ENCODE results near the gene SFRP5.

The SFRP5 gene

GRCh38 chr10:97740613-97741012, 31.2 kb downstream of the SFRP5 start:
- Mint-ChIP-seq H3K36me3 (peaks cover 19% of the 10 kb centered on the region), H3K9me3 (ENCODE audit: low read depth) (no peaks in the 10 kb centered on the region), H3K4me1 (ENCODE audit: low read depth) (peaks cover 61% of the 10 kb centered on the region), H3K4me3 (no peak overlapping the region), H3K27me3 (no peaks in the 10 kb centered on the region), H3K27ac (no peak overlapping the region)

GRCh38 chr10:97738616-97739015, 33.2 kb downstream of the SFRP5 start:
- H3K4me1 Mint-ChIP-seq (ENCODE audit: low read depth): peaks cover 55% of the 10 kb centered on the region
- H3K9me3 Mint-ChIP-seq (ENCODE audit: low read depth): no peaks in the 10 kb centered on the region
- peak overlapping the region; percentile 97 for H3K4me3 Mint-ChIP-seq
- no peak overlapping the region for H3K27ac Mint-ChIP-seq
- peaks cover 14% of the 10 kb centered on the region for H3K36me3 Mint-ChIP-seq
- H3K27me3 Mint-ChIP-seq: no peaks in the 10 kb centered on the region

GRCh38 chr10:97737770-97738265, 34.0 kb downstream of the SFRP5 start:
- peaks cover 11% of the 10 kb centered on the region for H3K36me3 Mint-ChIP-seq
- peak overlapping the region; percentile 97 for H3K4me3 Mint-ChIP-seq
- H3K27ac Mint-ChIP-seq: peak overlapping the region; percentile 95
- no peaks in the 10 kb centered on the region for H3K27me3 Mint-ChIP-seq
- H3K9me3 Mint-ChIP-seq (ENCODE audit: low read depth): no peaks in the 10 kb centered on the region
- peaks cover 50% of the 10 kb centered on the region for H3K4me1 Mint-ChIP-seq (ENCODE audit: low read depth)

GRCh38 chr10:97736902-97737769, 34.7 kb downstream of the SFRP5 start, which contains the start of gene ZFYVE27:
TSS of gene ZFYVE27 (plus strand) at chr10:97737128. CDS start at chr10:97738478, 1,350 bp downstream.
- no peaks in the 10 kb centered on the region for H3K27me3 Mint-ChIP-seq
- H3K4me1 Mint-ChIP-seq (ENCODE audit: low read depth): peaks cover 49% of the 10 kb centered on the region
- H3K9me3 Mint-ChIP-seq (ENCODE audit: low read depth): no peaks in the 10 kb centered on the region
- H3K36me3 Mint-ChIP-seq: peaks cover 11% of the 10 kb centered on the region
- peak within 1 kb of the TSS; percentile 97 for H3K4me3 Mint-ChIP-seq
- peak within 1 kb of the TSS; percentile 95 for H3K27ac Mint-ChIP-seq

GRCh38 chr10:97736403-97736901, 35.3 kb downstream of the SFRP5 start:
- peaks cover 2% of the 10 kb centered on the region for H3K27me3 Mint-ChIP-seq
- H3K4me1 Mint-ChIP-seq (ENCODE audit: low read depth): peaks cover 44% of the 10 kb centered on the region
- peak overlapping the region; percentile 97 for H3K4me3 Mint-ChIP-seq
- H3K36me3 Mint-ChIP-seq: peaks cover 11% of the 10 kb centered on the region
- no peaks in the 10 kb centered on the region for H3K9me3 Mint-ChIP-seq (ENCODE audit: low read depth)
- peak overlapping the region; percentile 95 for H3K27ac Mint-ChIP-seq

GRCh38 chr10:97734021-97734420, 37.8 kb downstream of the SFRP5 start:
- no peak overlapping the region for H3K27ac Mint-ChIP-seq
- peaks cover 4% of the 10 kb centered on the region for H3K27me3 Mint-ChIP-seq
- H3K4me1 Mint-ChIP-seq (ENCODE audit: low read depth): peaks cover 23% of the 10 kb centered on the region
- H3K4me3 Mint-ChIP-seq: no peak overlapping the region
- H3K36me3 Mint-ChIP-seq: peaks cover 5% of the 10 kb centered on the region
- no peaks in the 10 kb centered on the region for H3K9me3 Mint-ChIP-seq (ENCODE audit: low read depth)

- H3K4me3 Mint-ChIP-seq: no peak overlapping the region
- no peak overlapping the region for H3K27ac Mint-ChIP-seq
- H3K36me3 Mint-ChIP-seq: peaks cover 5% of the 10 kb centered on the region
- peaks cover 5% of the 10 kb centered on the region for H3K27me3 Mint-ChIP-seq
- peaks cover 18% of the 10 kb centered on the region for H3K4me1 Mint-ChIP-seq (ENCODE audit: low read depth)
- no peaks in the 10 kb centered on the region for H3K9me3 Mint-ChIP-seq (ENCODE audit: low read depth)
These were observed 38.5 kb downstream of the SFRP5 start for GRCh38 chr10:97733256-97733655.

GRCh38 chr10:97732052-97732359, 39.8 kb downstream of the SFRP5 start:
- Mint-ChIP-seq H3K4me1 (ENCODE audit: low read depth) (peaks cover 10% of the 10 kb centered on the region), H3K36me3 (no peaks in the 10 kb centered on the region), H3K27me3 (peaks cover 5% of the 10 kb centered on the region), H3K4me3 (no peak overlapping the region), H3K9me3 (ENCODE audit: low read depth) (no peaks in the 10 kb centered on the region), H3K27ac (no peak overlapping the region)

GRCh38 chr10:97731346-97732051, 40.3 kb downstream of the SFRP5 start:
- Mint-ChIP-seq H3K9me3 (ENCODE audit: low read depth) (no peaks in the 10 kb centered on the region), H3K36me3 (no peaks in the 10 kb centered on the region), H3K4me1 (ENCODE audit: low read depth) (peaks cover 5% of the 10 kb centered on the region), H3K27me3 (peaks cover 5% of the 10 kb centered on the region), H3K27ac (no peak overlapping the region), H3K4me3 (no peak overlapping the region)

- peaks cover 6% of the 10 kb centered on the region for H3K27me3 Mint-ChIP-seq
- no peaks in the 10 kb centered on the region for H3K4me1 Mint-ChIP-seq (ENCODE audit: low read depth)
- no peaks in the 10 kb centered on the region for H3K36me3 Mint-ChIP-seq
- H3K27ac Mint-ChIP-seq: no peak overlapping the region
- no peak overlapping the region for H3K4me3 Mint-ChIP-seq
- no peaks in the 10 kb centered on the region for H3K9me3 Mint-ChIP-seq (ENCODE audit: low read depth)
These were observed 42.8 kb downstream of the SFRP5 start for GRCh38 chr10:97729014-97729413.

GRCh38 chr10:97726636-97727178, 45.1 kb downstream of the SFRP5 start:
- Mint-ChIP-seq H3K27me3 (peaks cover 5% of the 10 kb centered on the region), H3K27ac (no peak overlapping the region), H3K4me1 (ENCODE audit: low read depth) (no peaks in the 10 kb centered on the region), H3K36me3 (no peaks in the 10 kb centered on the region), H3K4me3 (no peak overlapping the region), H3K9me3 (ENCODE audit: low read depth) (no peaks in the 10 kb centered on the region)

GRCh38 chr10:97724341-97724941, 47.4 kb downstream of the SFRP5 start:
- H3K36me3 Mint-ChIP-seq: no peaks in the 10 kb centered on the region
- H3K27me3 Mint-ChIP-seq: peaks cover 5% of the 10 kb centered on the region
- no peaks in the 10 kb centered on the region for H3K4me1 Mint-ChIP-seq (ENCODE audit: low read depth)
- H3K4me3 Mint-ChIP-seq: no peak overlapping the region
- H3K9me3 Mint-ChIP-seq (ENCODE audit: low read depth): no peaks in the 10 kb centered on the region
- no peak overlapping the region for H3K27ac Mint-ChIP-seq

GRCh38 chr10:97723001-97723400, 48.8 kb downstream of the SFRP5 start:
- Mint-ChIP-seq H3K4me3 (no peak overlapping the region), H3K9me3 (ENCODE audit: low read depth) (no peaks in the 10 kb centered on the region), H3K36me3 (no peaks in the 10 kb centered on the region), H3K27ac (no peak overlapping the region), H3K4me1 (ENCODE audit: low read depth) (no peaks in the 10 kb centered on the region), H3K27me3 (peaks cover 2% of the 10 kb centered on the region)

- Mint-ChIP-seq H3K4me3 (no peak overlapping the region), H3K27me3 (peaks cover 2% of the 10 kb centered on the region), H3K4me1 (ENCODE audit: low read depth) (no peaks in the 10 kb centered on the region), H3K36me3 (no peaks in the 10 kb centered on the region), H3K27ac (no peak overlapping the region), H3K9me3 (ENCODE audit: low read depth) (no peaks in the 10 kb centered on the region)
These were observed 49.7 kb downstream of the SFRP5 start for GRCh38 chr10:97721871-97722780.

Data from activated naive CD8-positive, alpha-beta T cell (primary cell).